RPMI8226 (cell line): ENCODE measurements around the gene SGSM2.

Experiments used
- DNase-seq: peaks from one replicate; pipeline ENCODE4 v3.0.0-alpha.2; 2015

The SGSM2 gene

DNA sequence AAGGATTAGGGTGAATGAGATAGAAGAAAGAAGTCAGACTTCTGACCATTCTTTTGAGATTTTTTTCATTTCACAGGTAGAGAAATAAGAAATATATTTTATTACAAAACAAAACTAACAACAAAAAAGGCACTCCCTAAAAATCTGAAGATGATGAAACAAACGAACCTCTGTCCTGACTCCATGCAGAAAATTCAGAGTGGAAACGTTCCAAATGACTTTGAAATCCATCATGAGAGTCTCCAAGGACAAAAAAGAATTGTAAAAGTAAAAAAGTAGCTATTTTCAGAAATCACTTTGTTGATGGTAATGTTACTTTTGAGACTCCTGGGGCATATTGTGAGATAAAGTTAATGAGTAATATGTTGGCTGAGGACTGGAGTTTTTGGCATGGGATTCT is 89.9 kb downstream of the SGSM2 start:
- no peak for DNase-seq

DNA sequence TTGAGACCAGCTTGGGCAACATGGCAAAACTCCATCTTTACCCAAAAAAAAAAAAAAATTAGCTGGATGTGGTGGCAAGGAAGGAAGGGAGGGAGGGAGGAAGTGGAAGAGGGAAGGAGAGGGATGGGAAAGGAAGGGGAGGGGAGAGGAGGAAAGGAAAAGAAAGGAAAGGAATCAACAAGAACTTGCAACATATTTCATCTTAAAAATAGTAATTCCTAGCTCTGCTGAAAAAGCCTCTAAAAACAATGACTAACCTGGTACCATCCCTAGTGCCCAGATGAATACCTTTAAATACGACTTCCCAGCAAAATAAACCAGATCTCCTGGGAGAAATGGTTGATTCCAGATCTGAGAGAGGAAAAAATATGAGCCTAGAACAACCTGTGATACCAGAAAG is 90.6 kb downstream of the SGSM2 start:
- DNase-seq = no peak
